GM12874 (cell line): ENCODE measurements around the gene CES2.

Experiments used
- TF ChIP-seq, protein P1 (sequence below): IDR thresholded peaks from 2 replicates; pipeline ENCODE4 v1.5.1; 2011; ENCODE audit warnings: low read depth, mild to moderate bottlenecking, control low read depth, low read length, moderate library complexity; ENCODE audit not compliant: insufficient read depth

CES2 gene

DNA sequence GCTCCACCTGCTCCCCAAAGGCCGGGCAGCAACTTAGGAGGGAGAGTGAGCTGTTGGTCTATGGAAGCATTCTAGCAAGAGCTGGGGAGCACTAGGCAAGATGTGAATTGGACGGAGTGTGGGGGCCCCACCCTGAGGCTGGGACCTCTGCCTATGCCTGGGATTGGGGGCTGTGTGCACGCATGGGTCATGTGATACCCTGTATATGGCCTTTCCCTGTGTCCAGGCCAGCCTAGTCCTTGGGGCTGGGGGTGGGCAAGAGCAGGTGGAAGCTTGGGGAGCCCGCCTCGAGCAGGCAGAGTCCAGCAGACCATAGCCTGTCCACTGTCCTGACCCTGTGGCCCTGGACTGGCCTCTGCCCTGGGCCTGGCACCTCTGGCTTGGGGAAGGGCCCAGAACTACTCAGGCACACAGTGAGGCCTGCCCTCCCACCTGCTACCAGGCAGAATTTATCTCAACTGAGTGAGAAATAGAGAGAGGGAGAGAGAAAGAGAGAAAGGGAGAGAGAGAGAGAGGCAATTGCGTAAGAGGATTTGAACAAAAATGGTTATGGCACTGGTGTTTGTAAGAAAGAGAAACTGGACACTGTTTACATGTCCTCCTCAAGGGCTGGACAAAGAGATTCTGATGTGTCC, 35.9 kb upstream of the CES2 start:
- TF ChIP-seq, protein P1, sequence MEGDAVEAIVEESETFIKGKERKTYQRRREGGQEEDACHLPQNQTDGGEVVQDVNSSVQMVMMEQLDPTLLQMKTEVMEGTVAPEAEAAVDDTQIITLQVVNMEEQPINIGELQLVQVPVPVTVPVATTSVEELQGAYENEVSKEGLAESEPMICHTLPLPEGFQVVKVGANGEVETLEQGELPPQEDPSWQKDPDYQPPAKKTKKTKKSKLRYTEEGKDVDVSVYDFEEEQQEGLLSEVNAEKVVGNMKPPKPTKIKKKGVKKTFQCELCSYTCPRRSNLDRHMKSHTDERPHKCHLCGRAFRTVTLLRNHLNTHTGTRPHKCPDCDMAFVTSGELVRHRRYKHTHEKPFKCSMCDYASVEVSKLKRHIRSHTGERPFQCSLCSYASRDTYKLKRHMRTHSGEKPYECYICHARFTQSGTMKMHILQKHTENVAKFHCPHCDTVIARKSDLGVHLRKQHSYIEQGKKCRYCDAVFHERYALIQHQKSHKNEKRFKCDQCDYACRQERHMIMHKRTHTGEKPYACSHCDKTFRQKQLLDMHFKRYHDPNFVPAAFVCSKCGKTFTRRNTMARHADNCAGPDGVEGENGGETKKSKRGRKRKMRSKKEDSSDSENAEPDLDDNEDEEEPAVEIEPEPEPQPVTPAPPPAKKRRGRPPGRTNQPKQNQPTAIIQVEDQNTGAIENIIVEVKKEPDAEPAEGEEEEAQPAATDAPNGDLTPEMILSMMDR: no peak

DNA sequence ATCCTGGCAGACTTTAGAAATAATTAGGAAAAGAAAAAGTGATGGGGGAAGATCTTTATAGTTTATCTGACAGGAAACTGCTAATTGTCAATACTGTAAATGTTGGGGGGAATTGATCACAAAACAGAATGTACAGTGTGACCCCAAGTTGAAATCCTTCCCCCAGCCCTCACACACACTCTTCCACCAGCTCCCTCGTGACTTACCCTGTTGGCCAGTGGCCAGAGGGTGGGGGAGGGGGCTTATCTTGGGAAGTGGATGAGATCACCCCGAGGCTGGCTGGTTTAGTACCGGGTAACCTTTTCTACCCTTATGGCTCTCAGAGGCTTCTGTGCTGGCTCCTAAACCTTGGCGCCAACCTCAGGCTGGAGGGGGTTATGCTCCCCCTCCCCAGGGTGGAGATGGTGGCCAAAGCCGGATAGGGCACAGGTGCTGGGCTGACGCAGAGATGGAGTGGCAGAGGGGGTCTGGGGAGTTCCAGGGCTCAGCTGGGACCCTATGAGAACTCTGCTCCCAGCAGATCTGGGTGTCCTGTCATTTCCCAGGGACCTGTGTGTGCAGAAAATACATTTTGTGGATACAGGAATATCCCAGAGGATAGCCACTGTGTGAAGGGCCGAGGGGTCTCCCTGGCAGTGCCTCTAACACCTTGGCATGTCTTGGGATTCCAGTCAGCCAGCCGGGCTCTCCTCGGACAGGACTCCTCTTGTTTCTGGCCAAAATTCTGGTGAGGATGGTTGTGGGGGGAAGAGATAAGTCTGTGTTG, 35.2 kb upstream of the CES2 start:
- TF ChIP-seq, protein P1: no peak

DNA sequence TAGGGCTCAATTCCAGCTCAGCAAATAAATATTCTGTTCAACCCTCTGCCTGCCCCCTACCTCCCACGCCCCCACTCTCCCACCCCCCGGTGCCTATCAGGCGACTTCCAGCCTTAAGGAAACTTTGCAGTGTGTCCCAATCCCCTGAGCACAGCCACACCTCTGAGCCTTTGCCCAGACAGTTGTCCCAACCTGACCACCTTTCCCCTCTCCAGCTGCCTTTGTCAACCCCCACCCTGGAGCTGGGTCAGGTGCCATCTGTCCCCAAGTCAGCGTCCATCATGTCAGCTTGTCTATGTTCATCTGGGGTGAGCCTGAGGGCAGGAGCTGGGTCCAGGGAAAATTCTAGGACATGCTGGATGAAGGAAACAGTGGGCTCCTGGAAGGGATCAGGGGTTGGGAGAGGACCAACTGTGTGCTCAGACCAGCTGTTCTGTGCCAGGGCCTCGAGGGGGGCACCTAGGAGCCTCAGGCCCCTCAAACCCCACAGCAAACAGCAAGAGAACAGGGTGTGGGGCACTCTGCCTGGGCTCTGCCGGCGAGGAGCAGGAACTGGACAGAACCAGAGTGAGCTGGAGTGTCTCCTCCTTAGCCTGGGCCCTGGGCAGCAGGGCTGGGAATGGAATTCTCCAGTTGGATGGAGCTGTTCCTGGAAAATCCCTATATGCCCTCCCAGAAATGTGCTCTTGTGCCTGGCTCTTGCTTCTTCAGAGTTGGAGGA, 34.4 kb upstream of the CES2 start:
- TF ChIP-seq, protein P1: no peak

DNA sequence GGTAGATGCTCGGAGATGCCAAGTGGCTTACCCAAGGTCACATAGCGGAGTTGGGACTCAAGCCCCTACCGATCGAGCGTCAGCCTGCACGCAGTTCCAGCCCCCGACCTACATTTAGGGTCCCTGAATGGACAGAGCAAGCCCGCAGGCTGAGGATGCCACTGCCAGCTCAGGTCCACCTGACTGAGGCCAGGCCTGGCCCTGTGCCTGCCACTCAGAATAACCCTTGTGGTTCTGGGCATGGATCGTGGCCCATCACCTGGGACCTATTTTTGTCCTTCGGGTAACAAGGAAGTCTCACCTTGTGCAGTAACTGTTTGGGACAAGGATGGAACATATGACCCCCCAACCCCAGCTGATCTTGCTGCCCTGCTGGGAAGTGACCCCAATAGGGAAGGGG, 33.7 kb upstream of the CES2 start:
- TF ChIP-seq, protein P1: no peak

DNA sequence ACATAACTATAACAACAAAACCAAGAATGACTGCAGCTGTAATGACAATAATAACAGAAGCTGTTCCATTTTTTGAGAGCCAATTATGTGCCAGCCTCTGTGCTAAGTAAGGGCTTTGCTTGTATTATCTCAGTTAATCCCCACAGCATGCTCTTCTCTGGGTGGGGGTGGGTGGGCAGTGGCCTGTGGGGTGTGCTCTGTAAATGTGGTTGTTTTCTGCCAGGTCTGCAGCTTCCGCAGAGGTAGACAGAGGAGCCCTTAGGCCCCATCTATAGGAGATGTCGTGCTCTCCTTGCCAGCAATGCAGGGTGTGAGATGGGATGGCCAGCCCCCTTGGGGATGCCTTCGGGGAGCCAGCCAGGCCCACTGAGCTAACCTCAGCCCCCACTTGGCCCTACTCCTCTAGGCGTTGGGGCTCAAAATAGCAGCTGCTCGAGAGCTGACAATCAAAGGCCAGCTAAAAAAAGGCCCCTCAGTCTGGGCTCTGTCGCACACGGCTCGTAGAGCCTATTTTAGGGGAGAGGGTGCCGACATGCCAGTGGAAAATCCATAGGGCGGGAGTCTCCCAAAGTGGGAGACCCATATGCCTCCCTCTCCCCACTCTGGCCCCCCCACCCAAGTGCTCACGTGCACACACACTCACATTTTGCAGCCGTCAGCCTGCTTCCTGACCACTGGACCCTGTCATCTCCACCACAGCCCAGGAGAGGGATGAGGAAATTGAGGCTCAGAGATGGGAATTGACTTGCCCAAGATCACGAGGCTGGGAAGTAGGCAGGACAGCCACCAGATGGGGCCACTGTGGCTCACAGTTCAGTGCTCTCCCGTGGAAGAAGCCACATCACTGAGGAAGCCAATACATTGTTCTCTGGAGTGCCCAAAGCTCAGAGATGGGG, 32.4 kb upstream of the CES2 start:
- TF ChIP-seq, protein P1: no peak

DNA sequence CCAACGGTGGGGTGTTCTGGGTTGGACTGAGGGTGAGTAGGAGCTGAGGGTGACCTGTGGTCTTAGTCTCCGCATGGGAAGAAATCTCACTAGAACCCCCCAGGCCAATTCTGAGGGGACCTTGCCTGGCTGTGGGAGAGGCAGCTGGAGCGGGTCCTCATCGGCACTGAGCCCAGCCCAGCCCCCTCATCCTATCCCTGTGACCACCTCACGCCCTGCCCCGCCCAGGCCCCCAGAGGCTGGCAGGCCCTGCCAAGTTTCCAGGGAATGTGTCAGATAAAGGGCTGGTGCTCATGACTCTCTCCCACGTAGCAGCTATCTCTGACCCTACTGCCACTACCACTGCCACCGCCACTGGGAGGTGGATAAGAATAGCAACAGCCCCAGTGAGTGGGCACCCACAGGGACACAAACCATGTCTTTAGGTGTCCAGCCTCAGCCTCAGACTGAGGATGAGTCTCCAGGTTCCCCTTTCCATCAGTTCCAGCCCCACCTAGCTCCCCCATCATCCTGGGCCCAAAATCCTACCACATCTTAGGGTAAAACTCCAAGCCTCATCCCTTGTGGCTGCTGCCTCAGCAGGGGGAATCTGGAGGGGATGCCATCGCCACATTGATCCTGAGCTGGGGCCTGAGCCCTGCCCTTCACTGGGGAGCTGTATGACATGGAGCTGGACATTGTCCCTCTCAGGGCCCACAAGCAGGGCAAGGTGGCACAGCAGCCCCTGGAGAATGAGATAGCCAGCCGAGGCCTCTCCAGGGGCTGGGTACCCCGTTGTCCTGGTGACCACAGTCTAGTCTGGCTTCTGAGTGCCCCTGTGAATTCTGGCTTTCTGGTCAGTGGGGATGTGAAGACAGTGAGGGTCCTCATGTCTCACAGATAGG, 31.5 kb upstream of the CES2 start:
- TF ChIP-seq, protein P1: no peak
